SK-N-SH (cell line): ENCODE measurements around the gene DNAH14.

Source experiments
- CTCF ChIP-seq: fragments of 200-600 bp; sonication (generic); IDR thresholded peaks from 2 replicates; pipeline ENCODE4 v1.6.1; 2017; ENCODE audit warnings: antibody characterized with exemption, mild to moderate bottlenecking, moderate library complexity
- EZH2phosphoT487 ChIP-seq: fragments of 200-600 bp; sonication (generic); IDR thresholded peaks from 2 replicates; pipeline ENCODE4 v1.6.1; 2017; ENCODE audit warnings: low read depth, mixed run types, mild to moderate bottlenecking, antibody characterized with exemption, moderate library complexity, borderline replicate concordance
- JUND ChIP-seq: IDR thresholded peaks from 2 replicates; pipeline ENCODE4 v1.4.0; 2012
- RXRA ChIP-seq: IDR thresholded peaks from 2 replicates; pipeline ENCODE4 v1.4.0; 2012; ENCODE audit warnings: low read depth, mild to moderate bottlenecking, borderline replicate concordance
- SIN3A ChIP-seq: IDR thresholded peaks from 2 replicates; pipeline ENCODE4 v1.6.1; 2012; ENCODE audit warnings: low read depth, mild to moderate bottlenecking, low read length, moderate library complexity, borderline replicate concordance
- TCF12 ChIP-seq: IDR thresholded peaks from 2 replicates; pipeline ENCODE4 v1.4.0; 2012

- no peak for TF ChIP-seq SIN3A
- TF ChIP-seq JUND: no peak
- no peak for TF ChIP-seq EZH2phosphoT487
- TF ChIP-seq TCF12: no peak
- no peak for TF ChIP-seq RXRA
- TF ChIP-seq CTCF: no peak
Measured at GRCh38 chr1:225406976-225407725, 477.7 kb downstream of the DNAH14 start.
